ENCODE data around the gene FBN2. TPM values are rescaled to one million over a fixed set of nuclear protein-coding genes. Genes with fewer than 3 reads are reported as not detected.

FBN2 gene
- total RNA-seq, 1 experiment from 2014 or later: 0.08 TPM

DNA sequence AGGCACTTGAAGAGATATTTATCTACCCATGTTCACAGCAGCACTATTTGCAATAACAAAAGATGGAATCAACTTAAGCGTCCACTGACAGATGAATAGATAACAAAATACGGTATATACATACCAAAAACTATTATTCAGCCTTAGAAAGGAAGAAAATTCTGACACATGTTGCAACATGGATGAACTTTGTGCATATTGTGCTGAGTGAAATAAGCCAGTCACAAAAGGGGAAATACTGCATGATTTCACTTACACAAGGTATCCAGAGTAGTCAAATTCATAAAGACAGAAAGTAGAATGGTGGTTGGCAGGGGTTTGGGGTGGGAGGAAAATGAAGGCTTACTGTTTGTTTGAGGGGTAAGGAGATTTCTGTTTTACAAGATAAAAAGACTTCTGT lies 66.0 kb downstream of the FBN2 start:
- H3K36me3 ChIP-seq (ENCODE audit: control insufficient read depth, insufficient read depth, low read length): no peaks in the 10 kb centered on the region
- TF ChIP-seq SIN3A (IDR thresholded peaks at IDR 0.05; ENCODE audit: borderline replicate concordance, insufficient read depth, low read depth, low read length) (no peak), POLR2AphosphoS5 (IDR thresholded peaks at IDR 0.05; ENCODE audit: low read depth, low read length) (no peak), TCF7L2 (IDR thresholded peaks at IDR 0.05; ENCODE audit: low read depth, low read length) (no peak)
- TF ChIP-seq, protein P1, sequence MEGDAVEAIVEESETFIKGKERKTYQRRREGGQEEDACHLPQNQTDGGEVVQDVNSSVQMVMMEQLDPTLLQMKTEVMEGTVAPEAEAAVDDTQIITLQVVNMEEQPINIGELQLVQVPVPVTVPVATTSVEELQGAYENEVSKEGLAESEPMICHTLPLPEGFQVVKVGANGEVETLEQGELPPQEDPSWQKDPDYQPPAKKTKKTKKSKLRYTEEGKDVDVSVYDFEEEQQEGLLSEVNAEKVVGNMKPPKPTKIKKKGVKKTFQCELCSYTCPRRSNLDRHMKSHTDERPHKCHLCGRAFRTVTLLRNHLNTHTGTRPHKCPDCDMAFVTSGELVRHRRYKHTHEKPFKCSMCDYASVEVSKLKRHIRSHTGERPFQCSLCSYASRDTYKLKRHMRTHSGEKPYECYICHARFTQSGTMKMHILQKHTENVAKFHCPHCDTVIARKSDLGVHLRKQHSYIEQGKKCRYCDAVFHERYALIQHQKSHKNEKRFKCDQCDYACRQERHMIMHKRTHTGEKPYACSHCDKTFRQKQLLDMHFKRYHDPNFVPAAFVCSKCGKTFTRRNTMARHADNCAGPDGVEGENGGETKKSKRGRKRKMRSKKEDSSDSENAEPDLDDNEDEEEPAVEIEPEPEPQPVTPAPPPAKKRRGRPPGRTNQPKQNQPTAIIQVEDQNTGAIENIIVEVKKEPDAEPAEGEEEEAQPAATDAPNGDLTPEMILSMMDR (IDR thresholded peaks at IDR 0.05): no peak
- TF ChIP-seq, protein P2, sequence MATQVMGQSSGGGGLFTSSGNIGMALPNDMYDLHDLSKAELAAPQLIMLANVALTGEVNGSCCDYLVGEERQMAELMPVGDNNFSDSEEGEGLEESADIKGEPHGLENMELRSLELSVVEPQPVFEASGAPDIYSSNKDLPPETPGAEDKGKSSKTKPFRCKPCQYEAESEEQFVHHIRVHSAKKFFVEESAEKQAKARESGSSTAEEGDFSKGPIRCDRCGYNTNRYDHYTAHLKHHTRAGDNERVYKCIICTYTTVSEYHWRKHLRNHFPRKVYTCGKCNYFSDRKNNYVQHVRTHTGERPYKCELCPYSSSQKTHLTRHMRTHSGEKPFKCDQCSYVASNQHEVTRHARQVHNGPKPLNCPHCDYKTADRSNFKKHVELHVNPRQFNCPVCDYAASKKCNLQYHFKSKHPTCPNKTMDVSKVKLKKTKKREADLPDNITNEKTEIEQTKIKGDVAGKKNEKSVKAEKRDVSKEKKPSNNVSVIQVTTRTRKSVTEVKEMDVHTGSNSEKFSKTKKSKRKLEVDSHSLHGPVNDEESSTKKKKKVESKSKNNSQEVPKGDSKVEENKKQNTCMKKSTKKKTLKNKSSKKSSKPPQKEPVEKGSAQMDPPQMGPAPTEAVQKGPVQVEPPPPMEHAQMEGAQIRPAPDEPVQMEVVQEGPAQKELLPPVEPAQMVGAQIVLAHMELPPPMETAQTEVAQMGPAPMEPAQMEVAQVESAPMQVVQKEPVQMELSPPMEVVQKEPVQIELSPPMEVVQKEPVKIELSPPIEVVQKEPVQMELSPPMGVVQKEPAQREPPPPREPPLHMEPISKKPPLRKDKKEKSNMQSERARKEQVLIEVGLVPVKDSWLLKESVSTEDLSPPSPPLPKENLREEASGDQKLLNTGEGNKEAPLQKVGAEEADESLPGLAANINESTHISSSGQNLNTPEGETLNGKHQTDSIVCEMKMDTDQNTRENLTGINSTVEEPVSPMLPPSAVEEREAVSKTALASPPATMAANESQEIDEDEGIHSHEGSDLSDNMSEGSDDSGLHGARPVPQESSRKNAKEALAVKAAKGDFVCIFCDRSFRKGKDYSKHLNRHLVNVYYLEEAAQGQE (IDR thresholded peaks at IDR 0.05; ENCODE audit: insufficient read depth in 1 of 2, low read depth in 2 of 2, low read length in 1 of 2): no peak
- in situ Hi-C loops (cut with HindIII; ENCODE audit: low pct_unique_long_range_greater_than_20kb, low sequenced_read_pairs) (no loop called here), intact Hi-C loops (cut with micrococcal nuclease; ENCODE audit: unreplicated experiment) (no loop called here)
- H3K4me1 ChIP-seq (ENCODE audit: control insufficient read depth, insufficient read depth, low read length): no peaks in the 10 kb centered on the region
- no peaks in the 10 kb centered on the region for H3K27me3 ChIP-seq (ENCODE audit: control insufficient read depth, insufficient read depth, low read length)
- no peaks in the 10 kb centered on the region for H3K9me3 ChIP-seq (ENCODE audit: control insufficient read depth, insufficient read depth, low read depth, low read length)
- DNase-seq (ENCODE audit: low read depth, low spot score) (no peak), ATAC-seq (no peak)
- no TSS peak for BruUV-seq (replicated peaks)
- POLR2A ChIA-PET: no interaction called here
- H3K4me3 ChIP-seq (ENCODE audit: low read depth in 2 of 2, low read length in 2 of 2): no peak overlapping the region
- H3K27ac ChIP-seq (ENCODE audit: low read length): no peak overlapping the region
- CTCF ChIA-PET: no interaction called here

DNA sequence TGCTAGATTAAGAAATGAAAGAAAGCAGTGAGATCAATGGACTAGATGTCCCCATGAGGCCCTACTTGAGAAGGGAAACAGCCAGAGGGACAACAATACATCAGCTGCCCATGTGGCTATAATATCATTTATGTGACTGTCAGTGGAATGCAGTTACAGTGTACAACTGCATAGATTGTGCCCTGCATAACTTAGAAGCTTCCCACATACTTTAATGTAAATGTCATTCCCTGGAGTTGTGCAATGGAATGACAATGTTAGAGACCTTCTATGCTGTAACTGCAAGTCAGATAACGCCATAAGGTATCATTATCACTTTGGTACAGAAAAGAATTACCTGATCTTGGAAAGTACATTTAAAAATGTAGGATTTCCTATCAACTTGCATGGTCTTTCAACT lies 67.4 kb downstream of the FBN2 start:
- DNase-seq (ENCODE audit: low read depth, low spot score) (no peak), ATAC-seq (no peak)
- in situ Hi-C loops (cut with HindIII; ENCODE audit: low pct_unique_long_range_greater_than_20kb, low sequenced_read_pairs) (no loop called here), intact Hi-C loops (cut with micrococcal nuclease; ENCODE audit: unreplicated experiment) (no loop called here)
- BruUV-seq (replicated peaks): no TSS peak
- H3K9me3 ChIP-seq (ENCODE audit: control insufficient read depth, insufficient read depth, low read depth, low read length): no peaks in the 10 kb centered on the region
- ChIA-PET CTCF (no interaction called here), POLR2A (no interaction called here)
- no peak overlapping the region for H3K27ac ChIP-seq (ENCODE audit: low read length)
- no peaks in the 10 kb centered on the region for H3K36me3 ChIP-seq (ENCODE audit: control insufficient read depth, insufficient read depth, low read length)
- no peaks in the 10 kb centered on the region for H3K4me1 ChIP-seq (ENCODE audit: control insufficient read depth, insufficient read depth, low read length)
- H3K4me3 ChIP-seq (ENCODE audit: low read depth in 2 of 2, low read length in 2 of 2): no peak overlapping the region
- TF ChIP-seq, protein P1 (IDR thresholded peaks at IDR 0.05): no peak
- TF ChIP-seq SIN3A (IDR thresholded peaks at IDR 0.05; ENCODE audit: borderline replicate concordance, insufficient read depth, low read depth, low read length): no peak
- H3K27me3 ChIP-seq (ENCODE audit: control insufficient read depth, insufficient read depth, low read length): no peaks in the 10 kb centered on the region

DNA sequence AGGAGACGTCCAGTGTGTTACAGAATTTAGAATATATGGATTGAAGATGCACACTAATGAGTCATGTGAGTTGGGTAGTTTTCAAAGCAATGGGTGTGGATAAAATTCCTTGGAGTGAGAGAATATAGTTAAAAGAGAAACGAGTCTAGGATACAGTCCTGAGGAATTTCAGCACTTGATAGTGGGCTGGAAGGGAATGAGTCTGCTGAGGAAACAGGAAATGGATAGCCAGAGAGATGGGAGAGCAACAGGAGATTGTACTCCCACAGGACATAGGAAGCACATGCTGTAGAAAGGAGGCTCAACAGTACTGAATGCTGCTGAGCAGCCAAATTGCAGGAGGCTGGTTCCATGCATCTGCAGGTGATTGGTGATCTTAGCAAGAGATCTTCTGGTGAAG lies 68.1 kb downstream of the FBN2 start:
- Histone ChIP-seq H3K9me3 (ENCODE audit: control insufficient read depth, insufficient read depth, low read depth, low read length) (no peaks in the 10 kb centered on the region), H3K4me1 (ENCODE audit: control insufficient read depth, insufficient read depth, low read length) (no peaks in the 10 kb centered on the region), H3K4me3 (ENCODE audit: low read depth in 2 of 2, low read length in 2 of 2) (no peak overlapping the region), H3K36me3 (ENCODE audit: control insufficient read depth, insufficient read depth, low read length) (no peaks in the 10 kb centered on the region), H3K27me3 (ENCODE audit: control insufficient read depth, insufficient read depth, low read length) (no peaks in the 10 kb centered on the region), H3K27ac (ENCODE audit: low read length) (no peak overlapping the region)
- intact Hi-C loops (cut with micrococcal nuclease; ENCODE audit: unreplicated experiment): no loop called here
- CTCF ChIA-PET: no interaction called here
- DNase-seq (ENCODE audit: low read depth, low spot score): no peak
- no peak for ATAC-seq
- POLR2A ChIA-PET: no interaction called here
- no TSS peak for BruUV-seq (replicated peaks)
- in situ Hi-C loops (cut with HindIII; ENCODE audit: low pct_unique_long_range_greater_than_20kb, low sequenced_read_pairs): no loop called here
- TF ChIP-seq SIN3A (IDR thresholded peaks at IDR 0.05; ENCODE audit: borderline replicate concordance, insufficient read depth, low read depth, low read length) (no peak), POLR2AphosphoS5 (IDR thresholded peaks at IDR 0.05; ENCODE audit: low read depth, low read length) (no peak), TCF7L2 (IDR thresholded peaks at IDR 0.05; ENCODE audit: low read depth, low read length) (no peak)
- TF ChIP-seq, protein P2 (IDR thresholded peaks at IDR 0.05; ENCODE audit: insufficient read depth in 1 of 2, low read depth in 2 of 2, low read length in 1 of 2): no peak
- TF ChIP-seq, protein P1 (IDR thresholded peaks at IDR 0.05): no peak
